ENCODE results near the gene OTUD5.

DNA sequence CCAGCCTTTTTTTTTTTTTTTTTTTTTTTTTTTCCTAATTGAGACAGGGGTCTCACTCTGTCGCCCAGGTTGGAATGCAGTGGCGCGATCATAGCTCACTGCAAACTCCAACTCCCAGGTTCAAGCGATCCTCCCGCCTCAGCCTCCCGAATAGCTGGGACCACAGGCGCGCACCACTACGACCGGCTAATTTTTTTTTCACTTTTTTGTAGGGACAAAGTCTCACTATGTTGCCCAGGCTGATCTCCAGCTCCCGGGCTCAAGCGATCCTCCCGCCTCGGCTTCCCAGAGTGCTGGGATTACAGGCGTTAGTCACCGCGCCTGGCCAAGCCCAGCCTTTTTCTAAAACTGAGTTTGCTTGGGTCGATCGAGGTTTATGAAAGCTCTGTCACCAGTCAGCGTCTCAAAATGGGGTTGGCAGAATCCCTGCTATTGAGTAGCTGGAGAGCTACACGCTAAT, 1.3 kb upstream of the OTUD5 start:
- no peak for TF ChIP-seq CTCF (IDR thresholded peaks at IDR 0.05)
- no peak for TF ChIP-seq POLR2A (IDR thresholded peaks at IDR 0.05)

Measured in heart left ventricle (tissue), 13 donors.